Stimulated activated naive CD4-positive, alpha-beta T cell (primary cell): ENCODE data around the gene SND1.

Experiments
- DNase-seq, 6 experiments: peaks; one replicate each; lab custom pipeline; 2025; lab: John Stamatoyannopoulos, UW

Gene SND1

GRCh38 chr7:127907110-127908040 lies 255.4 kb downstream of the SND1 start:
- no peak for DNase-seq

- DNase-seq = no peak
These were observed 256.6 kb downstream of the SND1 start for GRCh38 chr7:127908430-127909258.

DNA sequence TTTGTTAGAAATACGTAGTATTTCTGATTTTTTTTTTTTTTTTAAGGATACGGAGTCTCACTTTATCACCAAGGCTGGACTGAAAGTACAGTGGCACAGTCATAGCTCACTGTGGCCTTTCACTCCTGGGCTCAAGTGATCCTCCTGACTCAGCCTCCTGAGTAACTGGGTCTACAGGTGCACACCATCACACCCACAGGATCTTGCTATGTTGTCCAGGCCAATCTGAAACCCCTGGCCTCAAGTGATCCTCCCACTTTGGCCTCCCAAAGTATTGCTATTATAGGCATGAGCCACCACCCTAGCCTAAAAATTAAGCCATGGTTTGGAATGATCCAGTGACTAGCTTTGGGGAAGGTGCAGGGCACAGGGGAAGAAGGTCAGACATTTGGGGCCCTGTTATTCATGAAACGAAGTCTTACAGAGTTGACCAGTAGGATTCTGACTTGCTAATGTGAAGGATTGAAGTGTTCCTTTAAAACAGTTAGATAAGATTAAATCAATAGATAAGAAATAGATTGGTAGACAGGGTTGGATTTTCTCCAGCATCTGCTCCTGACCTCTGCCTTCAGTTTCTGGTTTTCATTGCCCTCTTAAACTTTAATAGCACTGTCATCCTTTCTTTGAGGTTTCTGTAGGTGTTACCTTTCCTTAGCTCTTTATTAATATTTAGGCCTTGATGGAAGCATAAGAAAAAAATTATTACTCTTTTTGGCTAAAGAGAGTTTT lies 257.6 kb downstream of the SND1 start:
- DNase-seq = no peak

DNA sequence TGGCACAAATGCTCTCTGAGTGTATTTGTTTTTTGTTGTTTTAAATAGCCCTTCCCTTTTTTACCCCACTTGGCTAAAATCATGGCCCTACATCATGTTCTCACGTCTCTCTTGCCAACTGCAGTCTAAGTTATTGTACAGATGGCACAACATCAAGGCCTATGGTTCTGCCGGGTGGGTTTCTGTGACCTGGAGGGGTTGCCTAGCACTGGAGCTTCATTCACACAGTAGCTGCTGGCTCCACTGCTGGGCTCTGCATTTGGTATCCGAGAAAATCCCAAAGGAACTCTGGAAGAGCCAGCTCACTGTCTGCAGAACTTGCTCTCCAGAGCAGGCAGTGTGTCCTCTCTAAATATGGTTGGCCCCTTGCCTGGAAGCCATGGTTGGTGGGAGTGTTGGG lies 258.7 kb downstream of the SND1 start:
- no peak for DNase-seq

- no peak for DNase-seq
These were observed 260.0 kb downstream of the SND1 start for GRCh38 chr7:127911968-127912511.

GRCh38 chr7:127912901-127913300 lies 260.9 kb downstream of the SND1 start:
- DNase-seq = no peak

GRCh38 chr7:127913686-127914085 lies 261.7 kb downstream of the SND1 start:
- no peak for DNase-seq

DNA sequence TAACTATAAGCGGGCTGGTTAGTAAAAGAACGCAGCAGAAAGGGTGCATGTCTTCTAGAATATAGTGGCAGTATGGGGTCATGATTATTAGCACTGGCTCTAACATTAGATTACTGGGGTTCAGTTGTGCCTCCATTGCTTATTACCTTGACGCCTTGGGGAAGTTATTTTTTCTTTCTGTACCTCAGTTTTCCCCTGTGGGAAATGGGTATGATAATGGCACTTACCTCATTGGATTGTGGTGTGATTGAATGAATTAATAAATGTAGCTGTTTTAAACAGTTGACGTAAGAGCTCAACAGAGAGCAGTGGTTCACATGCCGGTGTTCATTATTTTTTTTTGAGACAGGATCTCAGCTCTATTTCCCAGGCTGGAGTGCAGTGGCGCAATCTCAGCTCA lies 262.7 kb downstream of the SND1 start:
- no peak for DNase-seq

- DNase-seq = no peak
These were observed 264.7 kb downstream of the SND1 start for GRCh38 chr7:127916735-127917134.

DNA sequence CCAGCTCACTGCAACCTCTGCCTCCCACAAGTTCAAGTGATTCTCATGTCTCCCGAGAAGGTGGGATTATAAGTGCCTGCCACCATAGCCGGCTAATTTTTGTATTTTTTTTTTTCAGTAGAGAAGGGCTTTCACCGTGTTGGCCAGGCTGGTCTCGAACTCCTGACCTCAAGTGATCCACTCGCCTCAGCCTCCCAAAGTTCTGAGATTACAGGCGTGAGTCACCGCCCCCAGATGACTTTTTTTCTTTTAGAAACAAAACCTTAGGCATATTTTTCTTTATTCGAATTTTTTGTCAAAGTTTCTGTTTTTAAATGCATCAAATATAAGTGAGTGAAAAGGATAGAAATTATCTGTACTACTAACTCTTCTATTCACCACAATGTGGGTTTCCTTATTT lies 266.1 kb downstream of the SND1 start:
- no peak for DNase-seq

DNA sequence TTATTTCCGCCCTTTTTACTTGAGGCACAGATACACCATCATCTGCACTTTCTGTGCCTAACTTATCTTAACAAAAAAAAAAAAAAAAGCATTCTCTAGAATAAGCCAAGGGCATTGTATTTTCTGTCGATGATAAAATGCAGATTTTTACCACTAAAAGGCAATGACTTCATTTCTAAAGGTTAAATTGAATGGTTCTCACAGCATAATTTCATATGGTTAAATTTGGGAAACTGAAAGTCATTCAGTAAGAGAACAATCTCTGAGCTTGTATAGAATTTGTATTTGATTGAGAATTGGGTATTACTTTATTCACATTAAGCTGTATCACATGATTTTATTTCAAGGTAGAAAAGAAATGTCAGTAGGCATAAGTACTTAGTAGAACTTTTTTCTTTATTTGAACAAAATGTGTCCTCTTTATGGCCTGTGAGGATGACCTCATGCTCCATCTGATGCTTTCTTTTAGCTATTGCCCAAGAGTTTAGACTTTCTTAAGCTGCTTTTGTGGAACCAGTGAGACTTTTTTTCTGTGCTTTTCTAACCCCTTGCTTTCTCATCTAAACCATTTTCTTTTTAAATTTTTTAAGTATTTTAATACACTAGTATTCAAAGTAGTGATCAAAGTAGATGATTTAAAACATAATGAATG lies 268.9 kb downstream of the SND1 start:
- DNase-seq = no peak

- DNase-seq = no peak
These were observed 270.7 kb downstream of the SND1 start for GRCh38 chr7:127922656-127923055.

DNA sequence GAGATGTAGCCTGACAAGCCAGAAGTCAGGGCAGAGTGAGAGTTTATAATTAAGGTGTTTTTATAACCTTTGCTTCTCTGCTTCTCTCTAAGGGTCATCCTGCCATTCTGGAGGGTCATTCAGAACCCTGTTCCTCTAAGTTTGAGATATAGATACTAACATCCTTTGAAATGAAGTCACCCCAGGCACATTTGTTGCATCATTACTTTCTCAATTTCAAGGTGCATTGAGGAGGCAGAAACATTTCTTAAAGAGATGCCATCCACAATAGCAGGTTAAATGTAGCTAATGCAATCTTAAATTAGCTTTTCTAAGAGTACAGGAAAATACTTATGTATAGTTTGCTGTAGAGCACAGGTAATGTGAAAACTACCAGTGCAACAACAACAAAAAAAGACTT lies 272.9 kb downstream of the SND1 start:
- no peak for DNase-seq

DNA sequence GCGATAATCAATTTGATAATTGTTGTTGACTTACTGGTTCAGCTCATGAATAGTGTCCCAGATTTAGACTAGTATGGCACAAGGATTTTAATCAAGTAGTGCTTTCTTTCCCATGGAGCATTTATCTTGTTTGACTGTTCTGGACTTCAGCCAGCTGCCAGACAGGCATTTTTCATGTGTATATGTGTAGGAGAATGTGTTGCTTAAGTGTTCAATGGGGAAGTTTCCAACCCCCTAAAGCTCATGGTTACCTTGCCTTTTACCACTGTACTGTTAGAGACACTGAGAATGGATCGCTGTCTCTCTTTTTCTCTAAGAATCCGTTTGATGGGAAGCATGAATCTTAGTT lies 275.3 kb downstream of the SND1 start:
- DNase-seq = no peak

DNA sequence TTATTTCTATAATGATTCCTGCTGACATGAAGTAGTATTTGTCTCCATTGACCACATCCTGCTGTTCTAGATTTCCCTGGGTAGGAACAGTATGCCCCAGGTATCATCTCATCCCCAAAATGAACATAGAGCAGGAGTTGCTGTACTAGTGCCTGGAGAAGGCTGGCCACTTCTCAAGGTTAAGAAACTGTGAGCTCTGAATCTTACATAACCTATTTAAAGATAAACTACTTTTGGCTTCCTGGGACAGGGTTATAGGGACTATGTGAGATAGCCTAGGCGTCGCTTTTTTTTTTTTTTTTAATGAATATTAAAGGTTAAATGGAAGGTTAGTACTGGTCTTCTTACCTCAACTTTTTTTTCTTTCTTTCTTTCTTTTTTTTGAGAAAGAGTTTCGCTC lies 276.2 kb downstream of the SND1 start:
- DNase-seq = no peak

- DNase-seq = no peak
These were observed 276.9 kb downstream of the SND1 start for GRCh38 chr7:127928852-127929251.

GRCh38 chr7:127930341-127931328 lies 278.6 kb downstream of the SND1 start:
- DNase-seq = no peak

DNA sequence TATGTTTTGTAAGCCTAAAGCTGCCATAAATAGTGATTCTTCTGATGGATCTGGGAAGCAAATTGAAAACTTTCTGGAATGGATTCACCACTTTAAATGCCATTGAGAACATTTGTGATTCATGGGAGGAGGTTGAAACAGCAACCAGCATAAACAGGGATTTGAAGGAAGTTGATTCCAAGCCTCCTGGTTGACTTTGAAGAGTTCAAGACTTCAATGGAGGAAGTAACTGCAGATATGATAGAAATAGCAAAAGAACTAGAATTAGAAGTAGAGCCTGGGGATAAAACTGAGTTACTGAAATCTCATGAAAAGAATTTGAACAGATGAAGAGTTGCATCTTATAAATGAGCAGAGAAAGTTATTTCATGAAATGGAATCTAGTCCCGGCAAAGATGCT lies 280.1 kb downstream of the SND1 start:
- DNase-seq = no peak

- DNase-seq = no peak
These were observed 280.5 kb downstream of the SND1 start for GRCh38 chr7:127932496-127932895.

DNA sequence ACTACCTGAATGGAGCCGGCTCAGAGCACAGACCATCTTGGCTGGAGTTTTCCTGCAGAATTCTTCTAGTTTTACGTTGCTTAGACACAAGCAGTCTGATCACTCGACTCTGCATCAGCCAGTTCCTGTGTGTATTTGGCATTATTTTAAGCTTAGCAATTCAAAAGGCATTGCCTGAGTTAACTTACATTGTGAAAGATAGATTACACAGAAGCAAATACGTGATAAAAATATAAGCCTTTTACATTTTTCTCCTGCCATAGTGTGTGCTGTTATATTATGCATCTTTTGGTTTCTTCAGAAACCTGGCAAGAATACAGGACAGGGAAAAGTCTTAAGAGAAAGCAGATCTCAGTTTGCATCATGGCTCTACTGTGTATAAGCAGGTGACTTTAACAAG lies 281.2 kb downstream of the SND1 start:
- no peak for DNase-seq
